GM12878 (cell line): ENCODE measurements around the gene GPRC5C. TPM values are rescaled to one million over a fixed set of nuclear protein-coding genes. Genes with fewer than 3 reads are reported as not detected.
A peak's percentile ranks its signal among the peaks of the same experiment; 100 is the strongest.

Experiments
- ASH2L ChIP-seq: fragments of 300-600, 200-600 bp; sonication (generic); IDR thresholded peaks from 2 replicates; pipeline ENCODE4 v1.6.1; 2017; ENCODE audit warnings: low read depth, mild to moderate bottlenecking, borderline replicate concordance
- POU2F2 ChIP-seq: IDR thresholded peaks from 3 replicates; pipeline ENCODE4 v1.6.1; 2011; ENCODE audit warnings: low read depth, mild to moderate bottlenecking, low read length, borderline replicate concordance
- SIX5 ChIP-seq: IDR thresholded peaks from 2 replicates; pipeline ENCODE4 v1.6.1; 2011; ENCODE audit warnings: mild to moderate bottlenecking, low read depth, low read length, moderate library complexity; ENCODE audit not compliant: severe bottlenecking
- SPI1 ChIP-seq: IDR thresholded peaks from 2 replicates; pipeline ENCODE4 v1.6.1; 2011; ENCODE audit warnings: low read depth, mild to moderate bottlenecking, low read length, moderate library complexity, borderline replicate concordance; ENCODE audit not compliant: insufficient read depth
- SUZ12 ChIP-seq: fragments of 200-600 bp; sonication (generic); IDR thresholded peaks from one replicate; pipeline ENCODE4 v1.6.1; 2018; ENCODE audit warnings: antibody characterized with exemption, mild to moderate bottlenecking; ENCODE audit not compliant: unreplicated experiment
- TBL1XR1 ChIP-seq: IDR thresholded peaks from 2 replicates; pipeline ENCODE4 v1.6.1; 2012; ENCODE audit warnings: low read depth, low read length, improper control_type of control experiment
- TCF12 ChIP-seq: IDR thresholded peaks from 2 replicates; pipeline ENCODE4 v1.6.1; 2011; ENCODE audit warnings: low read depth, mild to moderate bottlenecking, low read length
- ZNF217 ChIP-seq: fragments of 450-650 bp; IDR thresholded peaks from 2 replicates; pipeline ENCODE4 v1.6.1; 2017; ENCODE audit warnings: antibody characterized with exemption, mild to moderate bottlenecking
- polyA plus RNA-seq, 11 experiments: library from polyadenylated mRNA; depleted of rRNA in 4 of 11; unstranded in 6 of 11; stranded (reverse) in 5 of 11; fragments of >200 nt; fragmentation: Nextera tagmentation in 4 of 11; fragmentation: Illumina TruSeq in 1 of 11; extraction: Ambion mirVana in 4 of 11; extraction: Trizol in 1 of 11; gene quantifications; 1 replicate in 1 of 11; 2 replicates in 10 of 11; pipeline versions ENCODE4 v1.2.1 to v1.2.3, GENCODE V29; 2011 to 2016; ENCODE audit warnings: inconsistent platforms in 2 of 11, missing spikeins in 2 of 11, low read depth in 1 of 11
- total RNA-seq, 4 experiments: library from RNA; depleted of rRNA in 3 of 4; stranded (reverse); fragments of >200 nt in 3 of 4; fragmentation: Illumina TruSeq in 1 of 4; extraction: Trizol in 1 of 4; gene quantifications; 2 replicates each; pipeline versions ENCODE4 v1.2.1 to v1.2.3, GENCODE V29; 2013 to 2021
- TF ChIP-seq, protein P1 (sequence below): fragments of 450-650 bp; IDR thresholded peaks from 2 replicates; pipeline ENCODE4 v1.6.1; 2017; ENCODE audit warnings: mild to moderate bottlenecking, moderate library complexity
- TF ChIP-seq, protein P2 (sequence below): IDR thresholded peaks from 2 replicates; pipeline ENCODE4 v1.6.1; 2011; ENCODE audit warnings: mild to moderate bottlenecking, low read depth, low read length, moderate library complexity; ENCODE audit not compliant: insufficient replicate concordance
- TF ChIP-seq, protein P3 (sequence below): IDR thresholded peaks from 2 replicates; pipeline ENCODE4 v1.6.1; 2012; ENCODE audit warnings: low read depth, low read length, improper control_type of control experiment
- TF ChIP-seq, protein P4 (sequence below): fragments of 450-650 bp; formaldehyde crosslinking; IDR thresholded peaks from 2 replicates; pipeline ENCODE4 v1.4.0; 2022; ENCODE audit warnings: mild to moderate bottlenecking, moderate library complexity
- TF ChIP-seq, protein P5 (sequence below): IDR thresholded peaks from 2 replicates; pipeline ENCODE4 v1.6.1; 2011; ENCODE audit warnings: borderline replicate concordance, low read depth, mild to moderate bottlenecking, moderate library complexity, mixed read lengths, low read length; ENCODE audit not compliant: insufficient read depth; ENCODE audit errors: extremely low read length

Gene GPRC5C
- total and polyA plus RNA-seq, 10 of the 15 experiments (the other 5 are each of a cell fraction or from before 2014, with no cell fraction given), result 0.04 to 1.3 (median 0.36) TPM; not detected in 2

DNA sequence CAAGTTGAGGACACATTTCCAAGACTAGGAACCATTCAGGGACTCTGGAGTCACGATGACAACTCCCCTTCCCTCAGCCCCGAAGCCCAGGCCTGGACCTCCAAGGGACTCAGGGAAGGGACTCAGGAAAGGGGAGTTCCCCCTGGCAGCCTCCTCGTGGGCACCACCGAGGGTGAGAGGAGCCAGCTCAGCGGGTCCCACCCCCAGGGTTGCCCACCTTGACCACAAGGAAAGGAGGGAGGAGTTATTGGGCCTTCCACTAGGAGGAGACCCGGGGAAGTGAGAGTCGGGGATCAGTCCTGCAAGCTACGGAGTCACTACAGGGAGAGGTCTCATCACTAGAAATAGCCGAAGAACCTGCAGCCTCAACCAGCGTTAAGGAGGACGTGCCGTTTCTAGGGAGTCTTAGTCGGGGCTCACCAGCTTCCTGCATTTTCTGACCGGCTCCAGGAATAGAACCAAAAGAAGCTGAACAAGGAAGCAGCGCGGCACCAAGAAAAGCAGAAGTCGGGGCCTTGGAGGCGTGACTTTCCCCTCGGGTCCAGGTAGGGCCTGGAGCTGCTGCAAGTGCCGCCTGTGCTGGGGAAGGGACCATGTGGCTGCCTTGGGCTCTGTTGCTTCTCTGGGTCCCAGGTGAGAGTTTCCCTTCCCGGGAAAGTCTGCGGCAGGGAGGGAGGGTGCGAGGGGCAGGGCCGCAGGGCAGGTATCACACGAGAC, 34.4 kb downstream of the GPRC5C start, which contains the start of gene CD300A (continued):
- 0 out of 2 replicates have a peak, but pooled peaks have one; percentile 29 for TF ChIP-seq TBL1XR1
- TF ChIP-seq ZNF217, result no peak
- TF ChIP-seq ASH2L, result no peak
- TF ChIP-seq, protein P1, sequence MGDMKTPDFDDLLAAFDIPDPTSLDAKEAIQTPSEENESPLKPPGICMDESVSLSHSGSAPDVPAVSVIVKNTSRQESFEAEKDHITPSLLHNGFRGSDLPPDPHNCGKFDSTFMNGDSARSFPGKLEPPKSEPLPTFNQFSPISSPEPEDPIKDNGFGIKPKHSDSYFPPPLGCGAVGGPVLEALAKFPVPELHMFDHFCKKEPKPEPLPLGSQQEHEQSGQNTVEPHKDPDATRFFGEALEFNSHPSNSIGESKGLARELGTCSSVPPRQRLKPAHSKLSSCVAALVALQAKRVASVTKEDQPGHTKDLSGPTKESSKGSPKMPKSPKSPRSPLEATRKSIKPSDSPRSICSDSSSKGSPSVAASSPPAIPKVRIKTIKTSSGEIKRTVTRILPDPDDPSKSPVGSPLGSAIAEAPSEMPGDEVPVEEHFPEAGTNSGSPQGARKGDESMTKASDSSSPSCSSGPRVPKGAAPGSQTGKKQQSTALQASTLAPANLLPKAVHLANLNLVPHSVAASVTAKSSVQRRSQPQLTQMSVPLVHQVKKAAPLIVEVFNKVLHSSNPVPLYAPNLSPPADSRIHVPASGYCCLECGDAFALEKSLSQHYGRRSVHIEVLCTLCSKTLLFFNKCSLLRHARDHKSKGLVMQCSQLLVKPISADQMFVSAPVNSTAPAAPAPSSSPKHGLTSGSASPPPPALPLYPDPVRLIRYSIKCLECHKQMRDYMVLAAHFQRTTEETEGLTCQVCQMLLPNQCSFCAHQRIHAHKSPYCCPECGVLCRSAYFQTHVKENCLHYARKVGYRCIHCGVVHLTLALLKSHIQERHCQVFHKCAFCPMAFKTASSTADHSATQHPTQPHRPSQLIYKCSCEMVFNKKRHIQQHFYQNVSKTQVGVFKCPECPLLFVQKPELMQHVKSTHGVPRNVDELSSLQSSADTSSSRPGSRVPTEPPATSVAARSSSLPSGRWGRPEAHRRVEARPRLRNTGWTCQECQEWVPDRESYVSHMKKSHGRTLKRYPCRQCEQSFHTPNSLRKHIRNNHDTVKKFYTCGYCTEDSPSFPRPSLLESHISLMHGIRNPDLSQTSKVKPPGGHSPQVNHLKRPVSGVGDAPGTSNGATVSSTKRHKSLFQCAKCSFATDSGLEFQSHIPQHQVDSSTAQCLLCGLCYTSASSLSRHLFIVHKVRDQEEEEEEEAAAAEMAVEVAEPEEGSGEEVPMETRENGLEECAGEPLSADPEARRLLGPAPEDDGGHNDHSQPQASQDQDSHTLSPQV, result no peak; the same call in 1 of the 2 replicates
- TF ChIP-seq SPI1, result peak; percentile 90
- no peak for TF ChIP-seq POU2F2
- TF ChIP-seq TCF12, result 0 out of 2 replicates have a peak, but pooled peaks have one; percentile 5
- TF ChIP-seq, protein P2, sequence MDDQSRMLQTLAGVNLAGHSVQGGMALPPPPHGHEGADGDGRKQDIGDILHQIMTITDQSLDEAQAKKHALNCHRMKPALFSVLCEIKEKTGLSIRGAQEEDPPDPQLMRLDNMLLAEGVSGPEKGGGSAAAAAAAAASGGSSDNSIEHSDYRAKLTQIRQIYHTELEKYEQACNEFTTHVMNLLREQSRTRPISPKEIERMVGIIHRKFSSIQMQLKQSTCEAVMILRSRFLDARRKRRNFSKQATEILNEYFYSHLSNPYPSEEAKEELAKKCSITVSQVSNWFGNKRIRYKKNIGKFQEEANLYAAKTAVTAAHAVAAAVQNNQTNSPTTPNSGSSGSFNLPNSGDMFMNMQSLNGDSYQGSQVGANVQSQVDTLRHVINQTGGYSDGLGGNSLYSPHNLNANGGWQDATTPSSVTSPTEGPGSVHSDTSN, result no peak
- TF ChIP-seq, protein P3, sequence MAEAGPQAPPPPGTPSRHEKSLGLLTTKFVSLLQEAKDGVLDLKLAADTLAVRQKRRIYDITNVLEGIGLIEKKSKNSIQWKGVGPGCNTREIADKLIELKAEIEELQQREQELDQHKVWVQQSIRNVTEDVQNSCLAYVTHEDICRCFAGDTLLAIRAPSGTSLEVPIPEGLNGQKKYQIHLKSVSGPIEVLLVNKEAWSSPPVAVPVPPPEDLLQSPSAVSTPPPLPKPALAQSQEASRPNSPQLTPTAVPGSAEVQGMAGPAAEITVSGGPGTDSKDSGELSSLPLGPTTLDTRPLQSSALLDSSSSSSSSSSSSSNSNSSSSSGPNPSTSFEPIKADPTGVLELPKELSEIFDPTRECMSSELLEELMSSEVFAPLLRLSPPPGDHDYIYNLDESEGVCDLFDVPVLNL, result no peak
- TF ChIP-seq, protein P4, sequence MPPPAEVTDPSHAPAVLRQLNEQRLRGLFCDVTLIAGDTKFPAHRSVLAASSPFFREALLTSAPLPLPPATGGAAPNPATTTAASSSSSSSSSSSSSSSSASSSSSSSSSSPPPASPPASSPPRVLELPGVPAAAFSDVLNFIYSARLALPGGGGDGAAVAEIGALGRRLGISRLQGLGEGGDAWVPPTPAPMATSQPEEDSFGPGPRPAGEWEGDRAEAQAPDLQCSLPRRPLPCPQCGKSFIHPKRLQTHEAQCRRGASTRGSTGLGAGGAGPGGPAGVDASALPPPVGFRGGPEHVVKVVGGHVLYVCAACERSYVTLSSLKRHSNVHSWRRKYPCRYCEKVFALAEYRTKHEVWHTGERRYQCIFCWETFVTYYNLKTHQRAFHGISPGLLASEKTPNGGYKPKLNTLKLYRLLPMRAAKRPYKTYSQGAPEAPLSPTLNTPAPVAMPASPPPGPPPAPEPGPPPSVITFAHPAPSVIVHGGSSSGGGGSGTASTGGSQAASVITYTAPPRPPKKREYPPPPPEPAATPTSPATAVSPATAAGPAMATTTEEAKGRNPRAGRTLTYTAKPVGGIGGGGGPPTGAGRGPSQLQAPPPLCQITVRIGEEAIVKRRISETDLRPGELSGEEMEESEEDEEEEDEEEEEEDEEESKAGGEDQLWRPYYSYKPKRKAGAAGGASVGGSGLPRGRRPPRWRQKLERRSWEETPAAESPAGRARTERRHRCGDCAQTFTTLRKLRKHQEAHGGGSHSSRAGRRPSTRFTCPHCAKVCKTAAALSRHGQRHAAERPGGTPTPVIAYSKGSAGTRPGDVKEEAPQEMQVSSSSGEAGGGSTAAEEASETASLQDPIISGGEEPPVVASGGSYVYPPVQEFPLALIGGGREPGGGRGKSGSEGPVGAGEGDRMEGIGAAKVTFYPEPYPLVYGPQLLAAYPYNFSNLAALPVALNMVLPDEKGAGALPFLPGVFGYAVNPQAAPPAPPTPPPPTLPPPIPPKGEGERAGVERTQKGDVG (CRISPR knock-in tag), result no peak
- TF ChIP-seq SIX5, result no peak
- TF ChIP-seq SUZ12, result no peak
- TF ChIP-seq, protein P5, sequence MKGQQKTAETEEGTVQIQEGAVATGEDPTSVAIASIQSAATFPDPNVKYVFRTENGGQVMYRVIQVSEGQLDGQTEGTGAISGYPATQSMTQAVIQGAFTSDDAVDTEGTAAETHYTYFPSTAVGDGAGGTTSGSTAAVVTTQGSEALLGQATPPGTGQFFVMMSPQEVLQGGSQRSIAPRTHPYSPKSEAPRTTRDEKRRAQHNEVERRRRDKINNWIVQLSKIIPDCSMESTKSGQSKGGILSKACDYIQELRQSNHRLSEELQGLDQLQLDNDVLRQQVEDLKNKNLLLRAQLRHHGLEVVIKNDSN, result no peak
